ENCODE results near the gene SMYD5. TPM values are rescaled to one million over a fixed set of nuclear protein-coding genes. Genes with fewer than 3 reads are reported as not detected.
A peak's percentile ranks its signal among the peaks of the same experiment; 100 is the strongest.

The SMYD5 gene
- total and polyA plus RNA-seq, 2 donors = 14.6 to 18.2 TPM

DNA sequence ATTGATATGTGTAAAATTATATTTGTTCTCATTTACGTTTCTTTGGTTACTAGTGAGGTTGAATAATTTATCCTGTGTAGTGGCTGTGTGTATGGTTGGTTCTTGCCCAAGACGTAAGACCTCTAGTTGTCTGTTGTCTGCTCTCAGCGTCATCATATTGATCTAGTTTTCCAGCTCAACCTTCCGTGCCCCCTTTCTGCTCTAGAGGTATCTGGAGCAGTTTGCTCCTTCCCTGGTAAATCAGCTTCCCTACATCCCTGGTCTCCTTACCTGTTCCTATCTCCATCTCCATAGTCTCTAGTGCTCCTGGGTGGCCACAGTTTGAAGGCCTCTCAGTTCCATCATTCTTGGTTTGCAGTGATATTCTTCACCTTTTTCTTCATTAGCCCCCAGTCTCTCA lies 1.2 kb downstream of the SMYD5 start:
- Histone ChIP-seq H3K4me1 (ENCODE audit: insufficient read depth) (no peaks in the 10 kb centered on the region), H3K27ac (ENCODE audit: low read depth) (no peak overlapping the region), H3K36me3 (ENCODE audit: insufficient read depth) (no peaks in the 10 kb centered on the region), H3K4me3 (ENCODE audit: low read depth, low read length) (no peak overlapping the region)
- no peak for DNase-seq (ENCODE audit: extremely low spot score)
- WGBS = 72% methylated on average over 4 of the region's 4 CpGs

DNA sequence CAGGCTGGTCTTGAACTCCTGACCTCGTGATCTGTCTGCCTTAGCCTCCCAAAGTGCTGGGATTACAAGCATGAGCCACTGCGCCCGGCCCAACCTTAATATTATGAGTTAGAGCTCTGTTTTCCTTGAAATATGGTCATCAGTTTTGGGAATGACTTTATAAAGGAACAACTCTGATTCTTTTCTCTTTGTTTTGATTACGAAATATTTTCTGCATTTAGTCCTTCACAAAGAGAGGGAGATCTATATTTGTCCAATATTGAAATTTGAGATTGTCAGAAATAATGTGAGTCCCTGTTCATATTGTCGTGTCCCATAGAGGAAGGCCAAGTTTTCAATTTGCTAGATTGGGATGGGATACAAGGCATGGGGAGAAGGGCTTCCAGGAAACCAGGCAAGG lies 3.1 kb downstream of the SMYD5 start:
- H3K4me3 ChIP-seq (ENCODE audit: low read depth, low read length) = no peak overlapping the region
- H3K4me1 ChIP-seq (ENCODE audit: insufficient read depth) = no peaks in the 10 kb centered on the region
- H3K27ac ChIP-seq (ENCODE audit: low read depth) = no peak overlapping the region
- 91% methylated on average over 5 of the region's 5 CpGs for WGBS
- no peaks in the 10 kb centered on the region for H3K36me3 ChIP-seq (ENCODE audit: insufficient read depth)
- no peak for DNase-seq (ENCODE audit: extremely low spot score)

DNA sequence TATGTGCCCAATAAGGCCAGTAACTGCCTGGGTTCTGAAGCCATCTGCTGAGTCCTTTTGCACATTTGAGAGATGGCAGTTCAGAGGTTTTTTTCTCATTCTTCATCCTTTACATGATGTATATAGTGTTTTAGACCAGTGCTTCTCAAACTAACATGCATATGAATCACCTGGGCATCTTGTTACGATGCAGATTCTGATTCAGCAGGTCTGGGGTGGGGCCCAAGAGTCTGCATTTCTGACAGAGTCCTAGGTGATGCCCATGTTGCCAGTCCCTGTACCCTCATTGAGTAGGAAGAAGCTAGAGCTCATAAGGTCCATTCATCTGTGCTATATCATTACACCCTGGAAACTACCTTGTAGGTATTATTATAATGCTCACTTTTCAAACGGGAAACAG lies 3.8 kb downstream of the SMYD5 start:
- H3K36me3 ChIP-seq (ENCODE audit: insufficient read depth) = no peaks in the 10 kb centered on the region
- H3K4me3 ChIP-seq (ENCODE audit: low read depth, low read length) = no peak overlapping the region
- H3K27ac ChIP-seq (ENCODE audit: low read depth) = no peak overlapping the region
- 85% methylated on average over 2 of the region's 2 CpGs for WGBS
- no peaks in the 10 kb centered on the region for H3K4me1 ChIP-seq (ENCODE audit: insufficient read depth)
- no peak for DNase-seq (ENCODE audit: extremely low spot score)

DNA sequence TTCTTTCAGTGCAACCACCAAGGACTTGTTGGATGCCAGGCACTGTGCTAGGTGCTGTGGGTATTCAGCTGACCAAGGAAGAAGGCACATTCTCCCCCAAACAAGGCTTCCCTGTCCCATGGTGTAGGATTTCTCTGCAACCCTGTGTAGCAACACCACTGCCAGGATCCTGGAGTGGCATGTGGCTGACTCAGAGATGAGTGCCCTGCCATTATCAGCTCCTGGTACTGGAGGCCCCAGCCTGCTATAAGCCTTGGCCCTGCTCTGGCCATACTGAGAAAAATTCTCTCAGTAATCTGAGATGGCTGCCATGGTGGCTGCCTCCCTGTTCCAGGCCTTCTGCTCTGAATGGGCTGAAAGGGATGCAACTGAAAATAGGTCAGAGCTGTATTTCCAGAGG lies 4.3 kb downstream of the SMYD5 start:
- Histone ChIP-seq H3K36me3 (ENCODE audit: insufficient read depth) (no peaks in the 10 kb centered on the region), H3K4me1 (ENCODE audit: insufficient read depth) (no peaks in the 10 kb centered on the region), H3K4me3 (ENCODE audit: low read depth, low read length) (no peak overlapping the region), H3K27ac (ENCODE audit: low read depth) (no peak overlapping the region)
- DNase-seq (ENCODE audit: extremely low spot score) = no peak

DNA sequence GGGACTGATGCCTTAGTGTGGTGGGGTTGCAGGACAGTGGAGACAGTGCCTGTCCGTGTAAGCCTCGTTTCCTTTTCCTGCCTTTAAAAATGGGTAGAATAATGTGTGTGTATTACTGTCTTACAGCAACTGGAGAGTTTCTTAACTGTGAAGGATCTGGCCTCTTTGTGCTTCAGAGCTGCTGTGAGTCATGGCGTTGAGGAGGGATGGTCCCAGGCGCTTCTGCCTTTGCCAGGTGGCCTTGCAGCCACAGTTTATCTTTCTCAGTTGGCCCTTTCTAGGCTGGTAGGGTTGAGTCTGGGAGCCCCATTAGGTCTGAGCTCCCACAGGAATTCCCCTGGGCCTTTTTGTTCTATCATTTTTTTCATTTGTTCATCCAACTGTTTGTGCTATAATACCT lies 9.8 kb downstream of the SMYD5 start:
- no peak for DNase-seq (ENCODE audit: extremely low spot score)
- WGBS = 88% methylated on average over 4 of the region's 4 CpGs
- Histone ChIP-seq H3K36me3 (ENCODE audit: insufficient read depth) (no peaks in the 10 kb centered on the region), H3K4me1 (ENCODE audit: insufficient read depth) (no peaks in the 10 kb centered on the region), H3K4me3 (ENCODE audit: low read depth, low read length) (no peak overlapping the region), H3K27ac (ENCODE audit: low read depth) (no peak overlapping the region)

DNA sequence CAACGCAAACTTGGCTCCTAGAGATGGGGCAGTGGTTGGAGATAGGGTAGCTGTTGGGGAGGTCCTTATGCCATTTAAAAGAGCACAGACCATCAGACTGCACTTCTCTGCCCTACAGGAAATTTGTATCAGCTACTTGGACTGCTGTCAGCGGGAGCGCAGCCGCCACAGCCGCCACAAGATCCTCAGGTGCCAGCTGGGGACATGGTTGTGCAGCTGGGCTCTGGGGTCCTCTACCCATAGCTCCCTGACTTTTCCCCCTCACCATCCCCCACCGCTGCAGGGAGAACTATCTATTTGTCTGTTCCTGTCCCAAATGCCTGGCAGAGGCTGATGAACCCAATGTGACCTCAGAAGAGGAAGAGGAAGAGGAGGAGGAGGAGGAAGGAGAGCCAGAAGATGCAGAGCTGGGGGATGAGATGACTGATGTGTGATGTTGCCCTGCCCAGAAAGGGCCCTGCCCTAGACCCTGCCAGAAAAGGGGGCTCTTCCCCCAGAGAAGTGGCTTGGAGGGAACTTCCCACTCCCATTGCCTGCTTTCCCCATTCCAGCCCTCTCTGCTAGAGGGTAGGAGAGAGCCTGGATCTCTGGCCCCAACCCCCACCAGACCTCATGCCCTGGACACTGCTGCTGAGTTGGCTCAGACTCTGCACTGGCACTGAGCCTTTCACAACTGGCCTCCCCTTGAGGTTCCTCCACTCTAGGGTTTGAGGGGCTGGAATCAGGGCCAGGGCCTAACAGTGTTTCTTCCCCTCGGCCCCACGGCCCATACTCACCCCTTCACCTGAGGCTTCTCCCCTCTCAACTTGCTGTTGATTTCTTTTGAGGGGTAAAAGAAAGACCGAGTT lies 11.7 kb downstream of the SMYD5 start:
- no peak overlapping the region for H3K4me3 ChIP-seq (ENCODE audit: low read depth, low read length)
- H3K4me1 ChIP-seq (ENCODE audit: insufficient read depth) = no peaks in the 10 kb centered on the region
- no peak for DNase-seq (ENCODE audit: extremely low spot score)
- H3K27ac ChIP-seq (ENCODE audit: low read depth) = no peak overlapping the region
- H3K36me3 ChIP-seq (ENCODE audit: insufficient read depth) = no peaks in the 10 kb centered on the region
- 77% methylated on average over 9 of the region's 9 CpGs for WGBS

DNA sequence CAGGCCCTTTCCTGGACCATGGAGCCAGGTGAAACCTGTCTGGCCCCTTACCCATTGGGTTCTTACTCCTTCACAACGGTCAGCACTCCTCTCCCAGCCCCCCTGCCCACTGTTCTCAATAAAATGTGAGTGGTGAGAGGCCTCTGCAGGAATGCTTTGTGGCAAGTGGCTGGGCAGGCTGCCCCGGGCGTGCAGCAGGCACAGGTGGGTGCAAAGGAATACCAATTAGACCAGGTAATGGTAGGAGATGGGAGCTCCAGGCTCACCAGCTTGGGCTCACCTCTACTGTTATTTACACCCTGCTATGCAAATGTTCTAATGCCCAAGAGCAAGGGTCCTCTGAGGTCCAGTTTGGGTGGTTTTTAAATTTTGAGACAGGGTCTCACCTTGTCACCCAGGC lies 13.0 kb downstream of the SMYD5 start:
- Histone ChIP-seq H3K4me3 (ENCODE audit: low read depth, low read length) (no peak overlapping the region), H3K36me3 (ENCODE audit: insufficient read depth) (no peaks in the 10 kb centered on the region), H3K27ac (ENCODE audit: low read depth) (no peak overlapping the region), H3K4me1 (ENCODE audit: insufficient read depth) (no peaks in the 10 kb centered on the region)
- DNase-seq (ENCODE audit: extremely low spot score) = no peak
- WGBS = 85% methylated on average over 3 of the region's 3 CpGs

DNA sequence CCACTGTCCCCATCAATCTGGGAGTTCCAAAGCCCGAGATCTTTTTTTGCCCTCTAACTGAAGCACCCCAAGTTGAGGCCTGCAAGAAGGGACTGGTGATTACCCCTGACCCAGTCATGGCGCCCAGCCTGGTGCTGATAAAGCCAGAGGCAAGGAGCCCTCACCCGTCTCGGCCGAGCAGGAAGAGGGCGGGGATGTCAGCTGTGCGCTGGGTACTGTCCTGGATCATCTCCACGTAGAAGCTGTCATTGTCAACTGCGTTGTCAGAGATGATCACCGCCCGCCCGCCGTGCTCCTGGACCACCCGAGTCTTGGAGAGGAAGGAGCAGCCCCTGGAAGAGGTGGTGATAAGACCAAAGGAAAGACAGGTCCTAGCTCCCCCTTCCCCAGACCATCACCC lies 14.6 kb downstream of the SMYD5 start:
- no peak overlapping the region for H3K27ac ChIP-seq (ENCODE audit: low read depth)
- H3K36me3 ChIP-seq (ENCODE audit: insufficient read depth) = no peaks in the 10 kb centered on the region
- WGBS = 80% methylated on average over 14 of the region's 14 CpGs
- no peaks in the 10 kb centered on the region for H3K4me1 ChIP-seq (ENCODE audit: insufficient read depth)
- no peak for DNase-seq (ENCODE audit: extremely low spot score)
- no peak overlapping the region for H3K4me3 ChIP-seq (ENCODE audit: low read depth, low read length)

DNA sequence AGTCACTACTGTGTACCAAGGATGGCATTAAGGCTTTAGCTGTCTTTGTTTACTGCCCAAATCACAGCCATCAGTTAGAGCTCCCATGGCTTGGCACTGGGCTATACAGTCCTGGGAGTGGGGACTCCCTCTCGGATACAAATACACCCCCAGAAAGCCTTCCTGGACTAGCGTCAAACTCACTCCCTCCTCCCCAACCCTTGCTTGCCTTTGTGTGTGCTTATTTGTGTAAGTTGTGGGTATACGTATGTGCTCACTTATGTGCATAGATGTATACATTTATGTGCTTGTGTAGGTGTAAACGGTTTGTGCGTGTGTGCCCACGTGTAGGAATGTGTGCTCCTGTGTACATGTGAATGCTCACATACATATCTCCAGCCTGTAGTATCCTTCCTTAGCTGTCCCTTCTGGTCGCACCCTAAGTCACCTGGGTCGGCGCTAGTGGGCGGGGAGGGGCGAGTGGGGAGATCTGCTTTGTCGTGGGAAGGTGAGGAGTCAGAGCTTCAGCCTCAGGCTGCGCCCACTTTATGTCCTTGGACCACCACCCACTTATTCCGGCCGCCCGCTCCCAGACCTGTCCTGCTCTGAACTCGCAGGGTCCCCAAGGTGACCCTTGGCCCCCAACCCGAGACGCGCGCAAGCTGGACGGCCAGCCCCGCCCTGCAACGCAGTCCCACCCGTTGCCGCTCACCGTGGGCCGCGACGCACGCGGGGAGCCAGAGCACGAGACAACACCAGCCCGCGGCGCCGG lies 18.5 kb downstream of the SMYD5 start:
- DNase-seq (ENCODE audit: extremely low spot score) = no peak
- Histone ChIP-seq H3K36me3 (ENCODE audit: insufficient read depth) (no peaks in the 10 kb centered on the region), H3K4me1 (ENCODE audit: insufficient read depth) (peaks cover 3% of the 10 kb centered on the region), H3K4me3 (ENCODE audit: low read depth, low read length) (peak overlapping the region; percentile 71), H3K27ac (ENCODE audit: low read depth) (no peak overlapping the region)
- 1% methylated on average over 37 of the region's 37 CpGs for WGBS

DNA sequence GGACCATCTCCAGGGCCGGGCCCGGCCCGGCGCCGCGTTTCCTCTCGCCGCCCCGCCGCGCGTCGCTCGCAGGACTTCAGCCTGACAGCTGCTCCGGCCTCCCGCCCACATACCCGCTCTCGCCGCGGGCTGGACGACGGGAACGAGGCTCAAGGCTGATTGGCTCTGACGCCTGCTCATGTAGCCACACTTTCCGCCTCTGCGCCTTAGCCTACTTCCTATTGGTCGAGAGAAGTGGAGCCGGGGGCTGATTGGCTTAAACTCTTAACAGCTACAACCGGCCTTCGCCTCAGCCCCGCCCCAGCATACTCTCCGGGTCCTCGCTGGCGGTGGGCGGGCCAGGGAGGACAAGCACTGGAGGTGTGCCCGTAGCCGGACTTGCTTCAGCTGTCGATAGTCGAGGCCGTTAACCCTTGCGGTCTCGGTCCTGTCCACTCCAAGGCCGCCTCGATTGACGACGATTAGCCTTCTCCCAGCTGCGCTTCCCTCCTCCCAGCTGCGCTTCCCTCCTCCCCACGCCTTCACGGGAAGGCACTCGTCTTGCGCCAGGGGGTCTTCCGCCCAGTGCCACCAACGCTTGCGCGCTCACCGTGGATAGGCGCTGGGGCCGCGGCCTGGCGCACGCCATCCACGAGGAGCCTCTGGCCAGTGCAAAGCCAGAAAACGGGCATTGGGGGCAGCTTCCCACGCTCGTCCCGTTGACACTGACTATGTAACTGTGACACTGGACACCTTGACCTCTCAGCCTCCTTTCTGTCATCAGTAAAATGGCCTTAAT lies 19.3 kb downstream of the SMYD5 start, which contains the start of gene PRADC1:
PRADC1 (minus strand) TSS at position 86 of the 778 bp plus-strand sequence; CDS start at position 7, 79 bp downstream.
- H3K36me3 ChIP-seq (ENCODE audit: insufficient read depth) = no peaks in the 10 kb centered on the region
- peak; percentile 99 for DNase-seq (ENCODE audit: extremely low spot score)
- peaks cover 3% of the 10 kb centered on the region for H3K4me1 ChIP-seq (ENCODE audit: insufficient read depth)
- under 1% methylated on average over 67 of the region's 67 CpGs for WGBS
- peak within 1 kb of the TSS; percentile 71 for H3K4me3 ChIP-seq (ENCODE audit: low read depth, low read length)
- peak within 1 kb of the TSS; percentile 38 for H3K27ac ChIP-seq (ENCODE audit: low read depth)

DNA sequence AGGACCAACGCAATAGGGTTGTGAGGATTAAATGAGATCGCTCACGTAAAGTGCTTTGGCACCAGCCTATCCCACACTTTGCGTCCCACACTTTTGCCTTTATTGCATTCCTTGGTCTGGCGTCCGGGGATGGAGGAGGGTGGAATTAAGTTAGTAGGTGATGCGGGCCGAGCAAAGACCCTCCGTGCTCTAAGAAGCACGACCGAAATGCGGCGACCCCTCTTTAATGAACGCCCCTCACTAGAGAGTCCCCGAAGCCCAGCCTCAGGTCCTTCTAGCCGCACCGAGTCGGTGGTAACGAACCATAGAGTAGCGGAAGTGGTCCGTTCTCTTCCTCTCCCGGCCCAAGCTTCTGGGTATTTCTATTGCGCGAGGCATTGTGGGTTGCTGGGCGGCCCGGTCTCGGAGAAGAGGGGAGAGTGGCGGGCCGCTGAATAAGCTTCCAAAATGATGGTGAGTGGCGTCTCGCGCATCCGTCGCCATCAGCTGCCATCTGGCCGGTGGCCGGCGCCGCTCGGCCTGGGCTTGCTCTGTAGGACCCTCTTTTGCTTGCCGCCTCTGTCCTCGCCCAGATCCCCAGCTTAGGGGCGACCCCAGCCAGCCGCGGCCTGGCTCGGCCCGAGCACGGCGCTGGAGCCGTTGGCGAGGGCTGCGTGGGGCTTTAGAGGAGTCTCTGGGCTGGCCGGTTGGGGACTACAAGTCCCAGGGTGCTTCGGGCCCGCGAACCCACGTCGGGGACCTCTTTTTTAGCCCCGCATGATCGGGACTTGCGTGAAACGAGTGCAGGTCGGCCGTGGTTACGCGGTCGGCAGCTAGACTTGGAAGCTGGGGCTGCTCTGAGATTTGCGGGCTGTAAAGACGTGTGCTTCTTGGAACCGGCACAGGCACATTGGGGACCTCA lies 20.1 kb downstream of the SMYD5 start, which contains the start of gene CCT7:
CCT7 (plus strand) TSS at position 377 of the 901 bp plus-strand sequence; CDS start at position 448, 71 bp downstream.
- DNase-seq (ENCODE audit: extremely low spot score) = peak; percentile 85
- H3K4me3 ChIP-seq (ENCODE audit: low read depth, low read length) = peak within 1 kb of the TSS; percentile 71
- peak within 1 kb of the TSS; percentile 85 for H3K27ac ChIP-seq (ENCODE audit: low read depth)
- WGBS = under 1% methylated on average over 69 of the region's 69 CpGs
- H3K4me1 ChIP-seq (ENCODE audit: insufficient read depth) = peaks cover 3% of the 10 kb centered on the region
- no peaks in the 10 kb centered on the region for H3K36me3 ChIP-seq (ENCODE audit: insufficient read depth)

DNA sequence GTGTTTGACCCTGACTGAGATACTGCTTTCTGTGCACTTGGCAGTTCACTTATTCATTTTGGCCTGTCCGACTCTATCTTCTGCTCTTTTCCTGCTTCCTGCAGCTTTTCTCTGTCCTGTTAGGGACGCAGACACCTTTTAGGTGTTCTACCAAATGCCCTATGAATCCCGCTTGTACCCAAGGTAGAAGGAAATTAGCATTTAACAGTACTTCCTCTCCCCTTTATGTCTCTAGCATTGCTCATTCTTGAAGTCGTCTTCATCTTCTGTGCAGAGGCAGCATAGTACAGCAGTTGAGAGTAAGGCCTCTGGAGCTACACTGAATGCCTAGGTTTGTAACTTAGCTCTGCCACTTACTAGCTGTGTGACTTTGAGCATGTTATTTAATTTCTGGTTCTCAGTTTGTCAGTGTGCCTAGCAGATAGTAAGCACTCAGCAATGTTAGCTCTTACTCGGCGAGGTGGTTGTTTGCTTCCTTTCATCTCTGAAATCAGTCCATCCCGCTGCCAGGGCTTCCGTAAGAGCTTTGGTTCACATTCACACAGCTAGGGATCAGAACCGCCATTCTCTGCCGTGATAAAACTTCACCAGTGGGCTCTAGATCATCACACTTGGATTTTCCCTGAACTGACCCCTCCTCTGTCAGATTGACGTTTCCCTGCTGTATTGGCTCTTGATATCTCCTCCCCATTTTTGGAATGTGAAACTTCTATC lies 21.4 kb downstream of the SMYD5 start:
- H3K4me1 ChIP-seq (ENCODE audit: insufficient read depth) = peaks cover 3% of the 10 kb centered on the region
- H3K27ac ChIP-seq (ENCODE audit: low read depth) = no peak overlapping the region
- no peak for DNase-seq (ENCODE audit: extremely low spot score)
- WGBS = 58% methylated on average over 11 of the region's 11 CpGs
- H3K36me3 ChIP-seq (ENCODE audit: insufficient read depth) = no peaks in the 10 kb centered on the region
- H3K4me3 ChIP-seq (ENCODE audit: low read depth, low read length) = peak overlapping the region; percentile 71
